GM23338 (cell line): ENCODE data around the gene GPR158. TPM values are rescaled to one million over a fixed set of nuclear protein-coding genes. Genes with fewer than 3 reads are reported as not detected.

Experiments used
- ATAC-seq: fragments of 200-7000 bp; cut with Tn5 transposase; 3 replicates; pipeline ENCODE4 v1.9.1; 2020
- DNase-seq: peaks from one replicate; pipeline ENCODE4 v3.0.0-alpha.2; 2015; ENCODE audit warnings: low spot score
- H2AFZ ChIP-seq: fragments of 200-600 bp; sonication (generic); 2 replicates; pipeline ENCODE4 v1.8.0; 2016; ENCODE audit warnings: antibody characterized with exemption, mild to moderate bottlenecking, moderate library complexity
- H3F3A ChIP-seq: fragments of 200-600 bp; sonication (generic); replicated peaks from 2 replicates; pipeline ENCODE4 v1.8.0; 2017; ENCODE audit warnings: antibody characterized with exemption, mixed run types, low read depth
- H3K27ac ChIP-seq: fragments of 200-600 bp; sonication (generic); 2 replicates; pipeline ENCODE4 v1.6.1; 2016; ENCODE audit warnings: low read depth
- H3K27me3 ChIP-seq: fragments of 200-600 bp; sonication (generic); 2 replicates; pipeline ENCODE4 v1.8.0; 2016; ENCODE audit warnings: mild to moderate bottlenecking, mixed run types, moderate library complexity; ENCODE audit not compliant: insufficient read depth
- H3K36me3 ChIP-seq: fragments of 200-600 bp; sonication (generic); 2 replicates; pipeline ENCODE4 v1.8.0; 2016; ENCODE audit warnings: mild to moderate bottlenecking; ENCODE audit not compliant: insufficient read depth
- H3K4me1 ChIP-seq: fragments of 200-600 bp; sonication (generic); 2 replicates; pipeline ENCODE4 v1.8.0; 2016; ENCODE audit warnings: mild to moderate bottlenecking, moderate library complexity; ENCODE audit not compliant: insufficient read depth
- H3K4me2 ChIP-seq: fragments of 200-600 bp; sonication (generic); 2 replicates; pipeline ENCODE4 v1.7.1; 2017; ENCODE audit warnings: mixed run types
- H3K4me3 ChIP-seq: fragments of 200-600 bp; sonication (generic); 2 replicates; pipeline ENCODE4 v1.6.1; 2016; ENCODE audit warnings: mixed run types
- H3K79me2 ChIP-seq: fragments of 200-600 bp; sonication (generic); replicated peaks from 2 replicates; pipeline ENCODE4 v1.8.0; 2017; ENCODE audit warnings: mild to moderate bottlenecking; ENCODE audit not compliant: insufficient read depth
- H3K9me2 ChIP-seq: fragments of 200-600 bp; sonication (generic); 2 replicates; pipeline ENCODE4 v1.8.0; 2017; ENCODE audit not compliant: insufficient read depth
- H4K20me1 ChIP-seq: fragments of 200-600 bp; sonication (generic); replicated peaks from 2 replicates; pipeline ENCODE4 v1.8.0; 2017; ENCODE audit warnings: mild to moderate bottlenecking; ENCODE audit not compliant: insufficient read depth
- H3K27ac Mint-ChIP-seq: 2 replicates; pipeline ENCODE4 v1.8.0; 2020; ENCODE audit warnings: inconsistent platforms, mild to moderate bottlenecking, moderate library complexity, mixed read lengths
- H3K27me3 Mint-ChIP-seq: 3 replicates; pipeline ENCODE4 v1.8.0; 2022; ENCODE audit warnings: low read depth, mild to moderate bottlenecking, moderate library complexity, mixed read lengths, inconsistent platforms; ENCODE audit not compliant: insufficient read depth, poor library complexity
- H3K36me3 Mint-ChIP-seq: 3 replicates; pipeline ENCODE4 v1.8.0; 2021; ENCODE audit warnings: low read depth, mild to moderate bottlenecking, inconsistent platforms, moderate library complexity, mixed read lengths
- H3K4me1 Mint-ChIP-seq: 3 replicates; pipeline ENCODE4 v1.8.0; 2020; ENCODE audit warnings: mild to moderate bottlenecking, inconsistent platforms, mixed read lengths
- H3K4me3 Mint-ChIP-seq: 3 replicates; pipeline ENCODE4 v1.8.0; 2021; ENCODE audit warnings: moderate library complexity, mild to moderate bottlenecking, inconsistent platforms, mixed read lengths
- H3K9me3 Mint-ChIP-seq: 3 replicates; pipeline ENCODE4 v1.8.0; 2020; ENCODE audit warnings: moderate library complexity, mild to moderate bottlenecking, inconsistent platforms, mixed read lengths
- CREB1 ChIP-seq: fragments of 250-450 bp; sonication (Bioruptor Pico); IDR thresholded peaks from 2 replicates; pipeline ENCODE4 v1.5.0; 2020; ENCODE audit warnings: low read depth, mild to moderate bottlenecking, moderate library complexity
- ETS1 ChIP-seq: IDR thresholded peaks from 2 replicates; pipeline ENCODE4 v1.6.1; 2016; ENCODE audit warnings: antibody characterized with exemption
- EZH2phosphoT487 ChIP-seq: fragments of 200-600 bp; sonication (generic); IDR thresholded peaks from one replicate; pipeline ENCODE4 v1.8.1; 2018; ENCODE audit warnings: antibody characterized with exemption; ENCODE audit not compliant: unreplicated experiment
- JUNB ChIP-seq: IDR thresholded peaks from one replicate; pipeline ENCODE4 v1.6.1; 2016; ENCODE audit warnings: antibody characterized with exemption; ENCODE audit not compliant: unreplicated experiment
- POLR2AphosphoS5 ChIP-seq: IDR thresholded peaks from 2 replicates; pipeline ENCODE4 v1.6.1; 2016; ENCODE audit warnings: antibody characterized with exemption, low read depth
- REST ChIP-seq: IDR thresholded peaks from one replicate; pipeline ENCODE4 v1.6.1; 2018; ENCODE audit warnings: antibody characterized with exemption; ENCODE audit not compliant: unreplicated experiment
- STAT1 ChIP-seq: IDR thresholded peaks from one replicate; pipeline ENCODE4 v1.6.1; 2016; ENCODE audit warnings: antibody characterized with exemption; ENCODE audit not compliant: unreplicated experiment
- ZNF331 ChIP-seq: fragments of 250-450 bp; sonication (Bioruptor Pico); IDR thresholded peaks from 2 replicates; pipeline ENCODE4 v1.5.0; 2020; ENCODE audit warnings: low read depth, mild to moderate bottlenecking, moderate library complexity
- polyA plus RNA-seq: library from polyadenylated mRNA; unstranded; fragments of >200 nt; fragmentation: Nextera tagmentation; extraction: Ambion mirVana; gene quantifications from 2 replicates; pipeline ENCODE4 v1.2.1, GENCODE V29; 2016
- total RNA-seq: library from RNA; depleted of rRNA; stranded (reverse); fragments of >200 nt; shearing (Covaris generic); gene quantifications from 2 replicates; pipeline ENCODE4 v1.2.3, GENCODE V29; 2014
- TF ChIP-seq, protein P1 (sequence below), 2 experiments: fragments of 200-600 bp in 1 of 2; sonication (generic) in 1 of 2; conservative IDR thresholded peaks; 2 replicates each; pipeline versions ENCODE4 v1.5.1 to v1.6.1; 2016 to 2017; ENCODE audit warnings: antibody characterized with exemption in 2 of 2, low read depth in 2 of 2, mild to moderate bottlenecking in 2 of 2, moderate library complexity in 1 of 2
- TF ChIP-seq, protein P2 (sequence below): fragments of 250-450 bp; sonication (Bioruptor Pico); IDR thresholded peaks from 2 replicates; pipeline ENCODE4 v1.5.0; 2020; ENCODE audit warnings: mild to moderate bottlenecking, moderate library complexity

The GPR158 gene
- total and polyA plus RNA-seq, 2 experiments from 2014 or later = 0.13 to 1.5 TPM

DNA sequence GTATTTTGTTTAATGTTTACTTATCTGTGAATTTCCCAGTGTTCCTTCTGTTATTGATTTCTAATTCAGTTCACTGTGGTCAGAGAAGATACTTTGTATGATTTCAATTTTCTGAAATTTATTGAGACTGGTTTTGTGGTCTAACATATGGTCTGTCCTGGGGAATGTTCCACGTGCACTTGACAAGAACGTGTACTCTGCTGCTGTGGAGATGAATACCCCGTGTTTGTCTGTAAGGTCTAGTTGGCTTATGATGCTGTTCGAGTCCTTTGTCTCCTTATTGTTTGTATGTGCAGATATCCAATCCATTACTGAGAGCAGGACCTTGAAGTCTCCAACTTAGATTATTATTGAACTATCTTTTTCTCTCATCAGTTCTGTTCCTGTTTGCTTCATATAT lies 387.7 kb downstream of the GPR158 start:
- no peak for ATAC-seq
- Mint-ChIP-seq H3K4me3 (no peak overlapping the region), H3K4me1 (peaks cover 17% of the 10 kb centered on the region), H3K9me3 (no peaks in the 10 kb centered on the region), H3K27me3 (no peaks in the 10 kb centered on the region), H3K36me3 (no peaks in the 10 kb centered on the region), H3K27ac (peak overlapping the region; percentile 34)
- DNase-seq = no peak
- Histone ChIP-seq H3K9me2 (no peaks in the 10 kb centered on the region), H4K20me1 (no peaks in the 10 kb centered on the region), H2AFZ (no peak overlapping the region), H3K36me3 (no peaks in the 10 kb centered on the region), H3K4me1 (peaks cover 10% of the 10 kb centered on the region), H3K27ac (no peak overlapping the region), H3K4me3 (no peak overlapping the region), H3K79me2 (no peaks in the 10 kb centered on the region), H3K4me2 (peak overlapping the region; percentile 0; the same call in 1 of the 2 replicates), H3F3A (no peaks in the 10 kb centered on the region), H3K27me3 (no peaks in the 10 kb centered on the region)
- TF ChIP-seq CREB1 (no peak), REST (no peak), JUNB (no peak), ZNF331 (CRISPR knock-in tag) (no peak), ETS1 (no peak), STAT1 (no peak), POLR2AphosphoS5 (no peak), EZH2phosphoT487 (no peak)
- TF ChIP-seq, protein P1, sequence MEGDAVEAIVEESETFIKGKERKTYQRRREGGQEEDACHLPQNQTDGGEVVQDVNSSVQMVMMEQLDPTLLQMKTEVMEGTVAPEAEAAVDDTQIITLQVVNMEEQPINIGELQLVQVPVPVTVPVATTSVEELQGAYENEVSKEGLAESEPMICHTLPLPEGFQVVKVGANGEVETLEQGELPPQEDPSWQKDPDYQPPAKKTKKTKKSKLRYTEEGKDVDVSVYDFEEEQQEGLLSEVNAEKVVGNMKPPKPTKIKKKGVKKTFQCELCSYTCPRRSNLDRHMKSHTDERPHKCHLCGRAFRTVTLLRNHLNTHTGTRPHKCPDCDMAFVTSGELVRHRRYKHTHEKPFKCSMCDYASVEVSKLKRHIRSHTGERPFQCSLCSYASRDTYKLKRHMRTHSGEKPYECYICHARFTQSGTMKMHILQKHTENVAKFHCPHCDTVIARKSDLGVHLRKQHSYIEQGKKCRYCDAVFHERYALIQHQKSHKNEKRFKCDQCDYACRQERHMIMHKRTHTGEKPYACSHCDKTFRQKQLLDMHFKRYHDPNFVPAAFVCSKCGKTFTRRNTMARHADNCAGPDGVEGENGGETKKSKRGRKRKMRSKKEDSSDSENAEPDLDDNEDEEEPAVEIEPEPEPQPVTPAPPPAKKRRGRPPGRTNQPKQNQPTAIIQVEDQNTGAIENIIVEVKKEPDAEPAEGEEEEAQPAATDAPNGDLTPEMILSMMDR (conservative IDR thresholded peaks at IDR 0.05; ENCODE audit: low read depth in 2 of 2) = no peak
- TF ChIP-seq, protein P2, sequence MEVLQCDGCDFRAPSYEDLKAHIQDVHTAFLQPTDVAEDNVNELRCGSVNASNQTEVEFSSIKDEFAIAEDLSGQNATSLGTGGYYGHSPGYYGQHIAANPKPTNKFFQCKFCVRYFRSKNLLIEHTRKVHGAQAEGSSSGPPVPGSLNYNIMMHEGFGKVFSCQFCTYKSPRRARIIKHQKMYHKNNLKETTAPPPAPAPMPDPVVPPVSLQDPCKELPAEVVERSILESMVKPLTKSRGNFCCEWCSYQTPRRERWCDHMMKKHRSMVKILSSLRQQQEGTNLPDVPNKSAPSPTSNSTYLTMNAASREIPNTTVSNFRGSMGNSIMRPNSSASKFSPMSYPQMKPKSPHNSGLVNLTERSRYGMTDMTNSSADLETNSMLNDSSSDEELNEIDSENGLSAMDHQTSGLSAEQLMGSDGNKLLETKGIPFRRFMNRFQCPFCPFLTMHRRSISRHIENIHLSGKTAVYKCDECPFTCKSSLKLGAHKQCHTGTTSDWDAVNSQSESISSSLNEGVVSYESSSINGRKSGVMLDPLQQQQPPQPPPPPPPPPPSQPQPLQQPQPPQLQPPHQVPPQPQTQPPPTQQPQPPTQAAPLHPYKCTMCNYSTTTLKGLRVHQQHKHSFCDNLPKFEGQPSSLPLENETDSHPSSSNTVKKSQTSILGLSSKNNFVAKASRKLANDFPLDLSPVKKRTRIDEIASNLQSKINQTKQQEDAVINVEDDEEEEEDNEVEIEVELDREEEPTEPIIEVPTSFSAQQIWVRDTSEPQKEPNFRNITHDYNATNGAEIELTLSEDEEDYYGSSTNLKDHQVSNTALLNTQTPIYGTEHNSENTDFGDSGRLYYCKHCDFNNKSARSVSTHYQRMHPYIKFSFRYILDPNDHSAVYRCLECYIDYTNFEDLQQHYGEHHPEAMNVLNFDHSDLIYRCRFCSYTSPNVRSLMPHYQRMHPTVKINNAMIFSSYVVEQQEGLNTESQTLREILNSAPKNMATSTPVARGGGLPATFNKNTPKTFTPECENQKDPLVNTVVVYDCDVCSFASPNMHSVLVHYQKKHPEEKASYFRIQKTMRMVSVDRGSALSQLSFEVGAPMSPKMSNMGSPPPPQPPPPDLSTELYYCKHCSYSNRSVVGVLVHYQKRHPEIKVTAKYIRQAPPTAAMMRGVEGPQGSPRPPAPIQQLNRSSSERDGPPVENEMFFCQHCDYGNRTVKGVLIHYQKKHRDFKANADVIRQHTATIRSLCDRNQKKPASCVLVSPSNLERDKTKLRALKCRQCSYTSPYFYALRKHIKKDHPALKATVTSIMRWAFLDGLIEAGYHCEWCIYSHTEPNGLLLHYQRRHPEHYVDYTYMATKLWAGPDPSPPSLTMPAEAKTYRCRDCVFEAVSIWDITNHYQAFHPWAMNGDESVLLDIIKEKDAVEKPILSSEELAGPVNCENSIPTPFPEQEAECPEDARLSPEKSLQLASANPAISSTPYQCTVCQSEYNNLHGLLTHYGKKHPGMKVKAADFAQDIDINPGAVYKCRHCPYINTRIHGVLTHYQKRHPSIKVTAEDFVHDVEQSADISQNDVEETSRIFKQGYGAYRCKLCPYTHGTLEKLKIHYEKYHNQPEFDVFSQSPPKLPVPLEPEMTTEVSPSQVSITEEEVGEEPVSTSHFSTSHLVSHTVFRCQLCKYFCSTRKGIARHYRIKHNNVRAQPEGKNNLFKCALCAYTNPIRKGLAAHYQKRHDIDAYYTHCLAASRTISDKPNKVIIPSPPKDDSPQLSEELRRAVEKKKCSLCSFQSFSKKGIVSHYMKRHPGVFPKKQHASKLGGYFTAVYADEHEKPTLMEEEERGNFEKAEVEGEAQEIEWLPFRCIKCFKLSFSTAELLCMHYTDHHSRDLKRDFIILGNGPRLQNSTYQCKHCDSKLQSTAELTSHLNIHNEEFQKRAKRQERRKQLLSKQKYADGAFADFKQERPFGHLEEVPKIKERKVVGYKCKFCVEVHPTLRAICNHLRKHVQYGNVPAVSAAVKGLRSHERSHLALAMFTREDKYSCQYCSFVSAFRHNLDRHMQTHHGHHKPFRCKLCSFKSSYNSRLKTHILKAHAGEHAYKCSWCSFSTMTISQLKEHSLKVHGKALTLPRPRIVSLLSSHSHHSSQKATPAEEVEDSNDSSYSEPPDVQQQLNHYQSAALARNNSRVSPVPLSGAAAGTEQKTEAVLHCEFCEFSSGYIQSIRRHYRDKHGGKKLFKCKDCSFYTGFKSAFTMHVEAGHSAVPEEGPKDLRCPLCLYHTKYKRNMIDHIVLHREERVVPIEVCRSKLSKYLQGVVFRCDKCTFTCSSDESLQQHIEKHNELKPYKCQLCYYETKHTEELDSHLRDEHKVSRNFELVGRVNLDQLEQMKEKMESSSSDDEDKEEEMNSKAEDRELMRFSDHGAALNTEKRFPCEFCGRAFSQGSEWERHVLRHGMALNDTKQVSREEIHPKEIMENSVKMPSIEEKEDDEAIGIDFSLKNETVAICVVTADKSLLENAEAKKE (CRISPR knock-in tag) = no peak
